Muscle of back (tissue), 11 donors: ENCODE measurements around the gene ASCC1. TPM values are rescaled to one million over a fixed set of nuclear protein-coding genes. Genes with fewer than 3 reads are reported as not detected.
"Not testable (repeated sequence)": the region's sequence is repeated elsewhere in the genome, so short reads cannot be mapped to it uniquely, and the experiment has no call there.

Experiments
- DNase-seq, 3 donors: peaks; one replicate each; pipeline versions ENCODE4 v3.0.0 to v3.0.0-alpha.2; 2013
- polyA plus RNA-seq, 10 donors: library from polyadenylated mRNA; unstranded; fragments of 120-200 nt; gene quantifications; one replicate each; pipeline ENCODE4 v1.2.1, GENCODE V29; 2013; ENCODE audit not compliant: insufficient read length in 10 of 10

ASCC1 gene
- polyA plus RNA-seq, 10 donors: 19.7 to 28.2 (median 25.7) TPM

- no peak for DNase-seq
These were observed 42.8 kb downstream of the ASCC1 start for GRCh38 chr10:72173262-72173618.

GRCh38 chr10:72171175-72171630 is 44.9 kb downstream of the ASCC1 start:
- peak in 1 of 3 donors; percentile 47 for DNase-seq

GRCh38 chr10:72170733-72171132 is 45.3 kb downstream of the ASCC1 start:
- no peak for DNase-seq

GRCh38 chr10:72170263-72170662 is 45.8 kb downstream of the ASCC1 start:
- DNase-seq: no peak

- no peak for DNase-seq
These were observed 49.0 kb downstream of the ASCC1 start for GRCh38 chr10:72167118-72167517.

GRCh38 chr10:72164617-72165016 is 51.5 kb downstream of the ASCC1 start:
- DNase-seq: no peak

GRCh38 chr10:72162978-72163377 is 53.1 kb downstream of the ASCC1 start:
- DNase-seq: peak in 1 of 3 donors; percentile 34

GRCh38 chr10:72158176-72158575 is 57.9 kb downstream of the ASCC1 start:
- no peak for DNase-seq

GRCh38 chr10:72156223-72156622 is 59.9 kb downstream of the ASCC1 start:
- no peak for DNase-seq

- no peak for DNase-seq
These were observed 63.8 kb downstream of the ASCC1 start for GRCh38 chr10:72152286-72152685.

GRCh38 chr10:72150746-72151478 is 65.2 kb downstream of the ASCC1 start:
- DNase-seq: not testable (repeated sequence)

- not testable (repeated sequence) for DNase-seq
These were observed 68.8 kb downstream of the ASCC1 start for GRCh38 chr10:72147324-72147584.

GRCh38 chr10:72146559-72147323 is 69.3 kb downstream of the ASCC1 start:
- DNase-seq: no peak

GRCh38 chr10:72146071-72146470 is 70.0 kb downstream of the ASCC1 start:
- DNase-seq: no peak

- DNase-seq: no peak
These were observed 70.4 kb downstream of the ASCC1 start for GRCh38 chr10:72145657-72146056.

- no peak for DNase-seq
These were observed 75.2 kb downstream of the ASCC1 start for GRCh38 chr10:72140850-72141249.

GRCh38 chr10:72140174-72140573 is 75.9 kb downstream of the ASCC1 start:
- DNase-seq: no peak

GRCh38 chr10:72137583-72137982 is 78.5 kb downstream of the ASCC1 start:
- no peak for DNase-seq

- not testable (repeated sequence) for DNase-seq
These were observed 79.9 kb downstream of the ASCC1 start for GRCh38 chr10:72136225-72136624.

- no peak for DNase-seq
These were observed 81.0 kb downstream of the ASCC1 start for GRCh38 chr10:72134785-72135767.

GRCh38 chr10:72133517-72133916 is 82.6 kb downstream of the ASCC1 start:
- peak in 1 of 3 donors; percentile 16 for DNase-seq

GRCh38 chr10:72132854-72133253 is 83.2 kb downstream of the ASCC1 start:
- DNase-seq: no peak
